Fibroblast of lung (primary cell): ENCODE results near the gene TMEM203.

ENCODE experiments used
- EZH2 ChIP-seq: IDR thresholded peaks from 2 replicates; pipeline ENCODE4 v1.5.1; 2012; ENCODE audit warnings: low read length, control low read depth, mild to moderate bottlenecking; ENCODE audit errors: missing control alignments
- TF ChIP-seq, protein P1 (sequence below), 2 donors: IDR thresholded peaks in 1 of 2; conservative IDR thresholded peaks in 1 of 2; 1 replicate in 1 of 2; 2 replicates in 1 of 2; pipeline ENCODE4 v1.5.1; 2011 to 2012; ENCODE audit warnings: low read length in 2 of 2, control low read depth in 1 of 2, inconsistent platforms in 1 of 2, low read depth in 1 of 2, mild to moderate bottlenecking in 1 of 2

DNA sequence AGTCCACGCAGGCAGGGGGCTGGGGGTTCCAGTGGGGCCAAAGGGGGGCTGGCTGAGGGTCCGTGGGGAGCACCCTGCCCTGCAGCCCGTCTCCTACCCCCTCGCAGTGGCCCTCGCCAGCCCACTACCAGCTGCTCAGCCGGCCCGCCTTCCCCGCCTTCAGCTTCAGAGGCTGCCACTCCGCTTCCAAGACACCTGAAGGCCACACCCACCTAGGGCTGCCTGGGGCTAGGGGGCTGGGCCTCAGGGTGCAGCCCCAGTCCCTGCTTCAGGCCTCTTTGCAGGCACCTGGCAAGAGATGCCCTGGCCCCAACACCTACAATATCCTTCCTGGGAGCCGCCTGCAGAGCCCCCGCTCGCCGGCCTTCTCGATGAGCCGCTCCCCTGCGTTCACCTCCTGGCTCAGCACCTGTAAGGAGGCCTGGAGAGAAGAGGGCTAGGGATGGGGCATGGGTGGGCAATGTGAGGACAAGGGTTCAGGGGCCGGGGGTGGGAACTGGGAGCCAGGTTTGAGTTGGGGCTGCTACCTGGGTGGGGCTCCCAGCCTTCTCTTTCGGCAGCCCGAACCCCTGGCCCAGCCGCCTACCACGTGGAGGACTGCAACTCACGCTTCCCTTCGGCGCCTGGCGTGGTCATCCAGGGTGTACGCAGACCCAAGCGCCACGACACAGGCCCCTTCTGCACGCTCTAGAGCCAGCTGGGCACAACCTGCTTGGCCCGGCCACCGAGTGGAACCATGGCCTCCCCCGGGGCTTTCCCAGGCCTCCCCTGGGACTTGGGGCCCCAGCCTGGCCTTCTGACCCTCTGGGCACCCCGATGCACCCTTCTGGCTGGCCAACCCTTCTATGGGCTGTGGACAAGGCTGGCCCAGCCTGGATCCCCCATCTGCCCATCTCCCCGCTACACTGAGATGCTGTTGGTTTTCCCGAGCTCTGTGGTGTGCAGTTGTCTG lies 47.4 kb upstream of the TMEM203 start:
- TF ChIP-seq, protein P1, sequence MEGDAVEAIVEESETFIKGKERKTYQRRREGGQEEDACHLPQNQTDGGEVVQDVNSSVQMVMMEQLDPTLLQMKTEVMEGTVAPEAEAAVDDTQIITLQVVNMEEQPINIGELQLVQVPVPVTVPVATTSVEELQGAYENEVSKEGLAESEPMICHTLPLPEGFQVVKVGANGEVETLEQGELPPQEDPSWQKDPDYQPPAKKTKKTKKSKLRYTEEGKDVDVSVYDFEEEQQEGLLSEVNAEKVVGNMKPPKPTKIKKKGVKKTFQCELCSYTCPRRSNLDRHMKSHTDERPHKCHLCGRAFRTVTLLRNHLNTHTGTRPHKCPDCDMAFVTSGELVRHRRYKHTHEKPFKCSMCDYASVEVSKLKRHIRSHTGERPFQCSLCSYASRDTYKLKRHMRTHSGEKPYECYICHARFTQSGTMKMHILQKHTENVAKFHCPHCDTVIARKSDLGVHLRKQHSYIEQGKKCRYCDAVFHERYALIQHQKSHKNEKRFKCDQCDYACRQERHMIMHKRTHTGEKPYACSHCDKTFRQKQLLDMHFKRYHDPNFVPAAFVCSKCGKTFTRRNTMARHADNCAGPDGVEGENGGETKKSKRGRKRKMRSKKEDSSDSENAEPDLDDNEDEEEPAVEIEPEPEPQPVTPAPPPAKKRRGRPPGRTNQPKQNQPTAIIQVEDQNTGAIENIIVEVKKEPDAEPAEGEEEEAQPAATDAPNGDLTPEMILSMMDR (conservative IDR thresholded peaks at IDR 0.05 in 1 of 2, IDR thresholded peaks at IDR 0.05 in 1 of 2; ENCODE audit: low read depth in 1 of 2, low read length in 2 of 2): no peak
- TF ChIP-seq EZH2: no peak
